Mononuclear cell (primary cell): ENCODE measurements around the gene FBXL7. TPM values are rescaled to one million over a fixed set of nuclear protein-coding genes. Genes with fewer than 3 reads are reported as not detected.

Experiments used
- H3K27me3 ChIP-seq: 2 replicates; pipeline ENCODE4 v1.6.0; 2011; ENCODE audit warnings: low read length, control low read depth; ENCODE audit not compliant: insufficient read depth
- H3K4me1 ChIP-seq: 2 replicates; pipeline ENCODE4 v1.5.1; 2011; ENCODE audit warnings: mild to moderate bottlenecking, low read length, control low read depth; ENCODE audit not compliant: insufficient read depth
- H3K4me3 ChIP-seq: 2 replicates; pipeline ENCODE4 v1.5.1; 2011; ENCODE audit warnings: mild to moderate bottlenecking, low read length, moderate library complexity
- H3K9me3 ChIP-seq: 2 replicates; pipeline ENCODE4 v1.5.1; 2011; ENCODE audit warnings: low read depth, mild to moderate bottlenecking, control low read depth, low read length
- total RNA-seq: library from RNA; depleted of rRNA; stranded (reverse); fragments of >200 nt; gene quantifications from one replicate; pipeline ENCODE4 v1.2.3, GENCODE V29; 2012

The FBXL7 gene
- total RNA-seq, 1 donor: not detected

- Histone ChIP-seq H3K4me1 (no peaks in the 10 kb centered on the region), H3K4me3 (no peak overlapping the region), H3K27me3 (no peaks in the 10 kb centered on the region), H3K9me3 (no peaks in the 10 kb centered on the region)
Observed at GRCh38 chr5:15646371-15646770, 146.4 kb downstream of the FBXL7 start.

- H3K4me3 ChIP-seq: no peak overlapping the region
- no peaks in the 10 kb centered on the region for H3K27me3 ChIP-seq
- no peaks in the 10 kb centered on the region for H3K9me3 ChIP-seq
- H3K4me1 ChIP-seq: no peaks in the 10 kb centered on the region
Observed at GRCh38 chr5:15647251-15647650, 147.3 kb downstream of the FBXL7 start.

GRCh38 chr5:15650266-15650665, 150.3 kb downstream of the FBXL7 start:
- Histone ChIP-seq H3K4me3 (no peak overlapping the region), H3K4me1 (no peaks in the 10 kb centered on the region), H3K27me3 (no peaks in the 10 kb centered on the region), H3K9me3 (no peaks in the 10 kb centered on the region)

- H3K4me3 ChIP-seq: no peak overlapping the region
- no peaks in the 10 kb centered on the region for H3K4me1 ChIP-seq
Observed at GRCh38 chr5:15654779-15655178, 154.8 kb downstream of the FBXL7 start.

GRCh38 chr5:15655683-15656082, 155.7 kb downstream of the FBXL7 start:
- H3K4me1 ChIP-seq: no peaks in the 10 kb centered on the region
- no peaks in the 10 kb centered on the region for H3K9me3 ChIP-seq
- no peaks in the 10 kb centered on the region for H3K27me3 ChIP-seq
- no peak overlapping the region for H3K4me3 ChIP-seq

More at GRCh38 chr5:15654779-15655178, 154.8 kb downstream of the FBXL7 start:
- Histone ChIP-seq H3K27me3 (no peaks in the 10 kb centered on the region), H3K9me3 (no peaks in the 10 kb centered on the region)

- no peaks in the 10 kb centered on the region for H3K4me1 ChIP-seq
- peaks cover 5% of the 10 kb centered on the region for H3K9me3 ChIP-seq
- H3K4me3 ChIP-seq: no peak overlapping the region
- H3K27me3 ChIP-seq: no peaks in the 10 kb centered on the region
Observed at GRCh38 chr5:15664961-15665360, 165.0 kb downstream of the FBXL7 start.

- no peaks in the 10 kb centered on the region for H3K9me3 ChIP-seq
- H3K4me1 ChIP-seq: no peaks in the 10 kb centered on the region
- H3K27me3 ChIP-seq: no peaks in the 10 kb centered on the region
- no peak overlapping the region for H3K4me3 ChIP-seq
Observed at GRCh38 chr5:15669826-15670225, 169.8 kb downstream of the FBXL7 start.

GRCh38 chr5:15674716-15675115, 174.7 kb downstream of the FBXL7 start:
- Histone ChIP-seq H3K9me3 (no peaks in the 10 kb centered on the region), H3K4me1 (no peaks in the 10 kb centered on the region)

GRCh38 chr5:15676591-15676990, 176.6 kb downstream of the FBXL7 start:
- H3K9me3 ChIP-seq: no peaks in the 10 kb centered on the region
- H3K27me3 ChIP-seq: no peaks in the 10 kb centered on the region
- H3K4me3 ChIP-seq: no peak overlapping the region
- H3K4me1 ChIP-seq: no peaks in the 10 kb centered on the region

More at GRCh38 chr5:15674716-15675115, 174.7 kb downstream of the FBXL7 start:
- Histone ChIP-seq H3K4me3 (no peak overlapping the region), H3K27me3 (no peaks in the 10 kb centered on the region)

- Histone ChIP-seq H3K4me1 (no peaks in the 10 kb centered on the region), H3K9me3 (no peaks in the 10 kb centered on the region), H3K27me3 (no peaks in the 10 kb centered on the region), H3K4me3 (no peak overlapping the region)
Observed at GRCh38 chr5:15679161-15679560, 179.2 kb downstream of the FBXL7 start.

GRCh38 chr5:15680455-15680854, 180.5 kb downstream of the FBXL7 start:
- no peaks in the 10 kb centered on the region for H3K4me1 ChIP-seq
- no peaks in the 10 kb centered on the region for H3K27me3 ChIP-seq
- no peak overlapping the region for H3K4me3 ChIP-seq
- no peaks in the 10 kb centered on the region for H3K9me3 ChIP-seq

- Histone ChIP-seq H3K9me3 (no peaks in the 10 kb centered on the region), H3K27me3 (no peaks in the 10 kb centered on the region), H3K4me1 (no peaks in the 10 kb centered on the region), H3K4me3 (no peak overlapping the region)
Observed at GRCh38 chr5:15682122-15682521, 182.1 kb downstream of the FBXL7 start.

- Histone ChIP-seq H3K27me3 (no peaks in the 10 kb centered on the region), H3K4me1 (no peaks in the 10 kb centered on the region), H3K9me3 (no peaks in the 10 kb centered on the region), H3K4me3 (no peak overlapping the region)
Observed at GRCh38 chr5:15682566-15682965, 182.6 kb downstream of the FBXL7 start.

- no peaks in the 10 kb centered on the region for H3K9me3 ChIP-seq
- no peaks in the 10 kb centered on the region for H3K27me3 ChIP-seq
- no peaks in the 10 kb centered on the region for H3K4me1 ChIP-seq
- H3K4me3 ChIP-seq: no peak overlapping the region
Observed at GRCh38 chr5:15683332-15683731, 183.4 kb downstream of the FBXL7 start.

GRCh38 chr5:15687401-15687800, 187.4 kb downstream of the FBXL7 start:
- H3K4me3 ChIP-seq: no peak overlapping the region
- no peaks in the 10 kb centered on the region for H3K4me1 ChIP-seq
- no peaks in the 10 kb centered on the region for H3K9me3 ChIP-seq
- no peaks in the 10 kb centered on the region for H3K27me3 ChIP-seq

- Histone ChIP-seq H3K4me3 (no peak overlapping the region), H3K9me3 (no peaks in the 10 kb centered on the region), H3K27me3 (no peaks in the 10 kb centered on the region), H3K4me1 (no peaks in the 10 kb centered on the region)
Observed at GRCh38 chr5:15689836-15690235, 189.9 kb downstream of the FBXL7 start.

- Histone ChIP-seq H3K4me1 (no peaks in the 10 kb centered on the region), H3K27me3 (no peaks in the 10 kb centered on the region), H3K9me3 (no peaks in the 10 kb centered on the region), H3K4me3 (no peak overlapping the region)
Observed at GRCh38 chr5:15690611-15691010, 190.6 kb downstream of the FBXL7 start.
